GM18519 (cell line): ENCODE data around the gene BCL11A.

ENCODE experiments used
- ATAC-seq: cut with Tn5 transposase; IDR thresholded peaks from one replicate; pipeline ENCODE4 v1.9.1; 2021; ENCODE audit warnings: mild to moderate bottlenecking, moderate library complexity; ENCODE audit not compliant: unreplicated experiment, low FRiP score

The BCL11A gene

DNA sequence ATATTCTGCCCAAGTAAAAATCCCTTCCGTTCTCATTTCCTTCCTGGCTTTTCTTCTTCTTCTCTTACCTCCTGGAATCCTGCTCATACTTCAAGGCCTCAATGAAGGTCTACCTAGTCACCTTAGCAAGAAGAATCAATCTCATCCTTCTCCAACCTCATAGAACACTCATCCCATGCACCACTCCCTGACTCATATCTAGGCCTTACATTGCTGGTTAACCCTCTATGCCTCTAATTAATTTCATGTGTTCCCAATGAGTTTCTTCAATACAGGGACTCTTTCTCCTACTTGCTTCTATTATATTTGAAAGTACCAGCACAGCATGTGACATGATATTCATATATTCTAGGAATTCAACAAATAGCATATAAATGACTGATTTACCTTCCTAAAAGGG is 63.0 kb downstream of the BCL11A start:
- ATAC-seq, result no peak

DNA sequence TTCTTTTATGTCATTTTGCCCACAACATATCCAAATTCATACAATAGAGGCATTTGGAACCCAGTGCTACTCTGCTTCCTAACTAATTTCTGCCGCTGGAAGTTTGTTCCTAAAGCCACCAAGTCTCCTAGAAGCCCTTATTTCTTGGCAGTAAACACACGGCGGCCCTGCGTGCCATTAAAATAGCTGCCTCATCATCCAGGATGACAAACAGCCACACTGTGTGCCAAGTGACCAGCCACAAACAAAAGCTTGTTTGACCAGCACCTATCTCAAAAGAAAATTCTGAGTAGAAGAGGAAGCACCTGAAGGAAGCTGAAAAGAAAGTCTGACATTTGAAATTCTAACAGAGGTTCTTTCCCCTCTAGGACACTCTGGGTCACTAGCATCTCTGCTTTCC is 64.2 kb downstream of the BCL11A start:
- no peak for ATAC-seq

DNA sequence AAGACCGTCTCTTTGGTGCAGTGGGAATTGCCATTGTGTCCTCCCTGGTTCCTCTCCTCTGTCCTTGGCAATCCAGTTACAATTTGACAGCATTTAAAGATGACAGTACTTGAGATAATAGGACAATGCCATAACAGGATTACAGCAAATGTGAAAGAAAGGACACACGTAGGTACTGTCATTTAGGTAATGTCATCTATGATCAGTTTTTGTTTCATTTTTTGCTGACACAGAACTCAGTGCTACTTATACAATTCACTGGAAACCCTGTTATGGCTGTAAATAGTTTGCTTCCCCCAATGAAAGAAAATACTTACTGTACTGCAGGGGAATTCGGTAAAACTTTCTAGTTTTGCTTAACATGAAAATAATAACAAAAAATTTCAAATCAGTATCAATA is 65.2 kb downstream of the BCL11A start:
- peak; percentile 64 for ATAC-seq

DNA sequence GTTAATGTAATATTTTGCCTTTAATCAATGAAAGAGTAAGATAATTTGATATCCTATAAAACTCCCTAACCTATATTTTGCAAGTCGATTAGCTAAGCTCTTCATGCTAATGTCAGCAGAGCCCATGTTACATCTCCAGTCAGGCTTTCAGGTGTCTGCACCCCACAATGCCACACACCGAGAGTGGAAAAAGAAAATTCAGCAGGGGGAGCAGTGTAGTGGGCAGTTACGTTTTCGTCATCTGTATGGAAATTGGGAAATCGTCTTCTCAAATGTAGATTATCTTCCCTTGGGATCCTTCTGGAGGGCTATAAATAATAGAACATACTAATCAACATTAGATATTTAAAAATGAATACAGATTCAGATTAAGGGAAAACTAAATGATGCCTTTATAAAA is 66.3 kb downstream of the BCL11A start:
- no peak for ATAC-seq

DNA sequence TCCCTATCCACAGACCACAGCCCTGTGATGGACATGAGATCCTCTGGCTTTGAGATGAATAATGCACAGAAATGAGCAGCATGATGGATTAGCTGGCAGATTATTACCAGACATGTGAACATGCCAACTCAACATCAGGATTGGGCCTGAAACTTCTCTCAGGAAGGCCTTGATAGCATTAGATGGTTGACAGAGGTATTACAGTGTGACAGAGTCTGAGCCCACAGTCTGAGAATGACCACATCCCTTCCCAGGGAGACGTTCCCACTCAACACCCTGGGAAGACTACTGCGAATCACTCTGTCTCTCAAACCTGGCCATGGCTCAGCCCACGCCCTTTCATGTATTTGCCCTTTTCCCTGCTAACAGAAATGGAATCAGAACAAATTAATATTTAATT is 66.9 kb downstream of the BCL11A start:
- no peak for ATAC-seq

DNA sequence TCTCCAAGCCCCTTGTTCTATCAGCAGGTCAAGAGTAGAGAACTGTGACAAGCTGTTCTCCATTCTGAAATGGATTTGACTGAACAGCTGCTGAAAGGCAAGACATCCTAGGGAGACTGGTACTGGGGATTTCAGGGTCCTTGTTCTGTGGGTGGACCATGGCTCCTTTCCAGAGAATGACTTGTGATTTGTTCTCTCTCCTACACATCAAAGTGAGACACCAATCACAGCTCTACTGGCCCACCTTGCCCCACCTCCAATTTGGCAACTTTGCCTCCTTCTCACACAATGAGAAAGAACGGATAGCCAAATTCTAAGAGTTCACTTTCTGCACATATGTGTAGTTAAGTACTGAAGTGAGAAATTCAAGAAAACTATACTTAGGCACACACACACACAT is 67.4 kb downstream of the BCL11A start:
- peak; percentile 35 for ATAC-seq

DNA sequence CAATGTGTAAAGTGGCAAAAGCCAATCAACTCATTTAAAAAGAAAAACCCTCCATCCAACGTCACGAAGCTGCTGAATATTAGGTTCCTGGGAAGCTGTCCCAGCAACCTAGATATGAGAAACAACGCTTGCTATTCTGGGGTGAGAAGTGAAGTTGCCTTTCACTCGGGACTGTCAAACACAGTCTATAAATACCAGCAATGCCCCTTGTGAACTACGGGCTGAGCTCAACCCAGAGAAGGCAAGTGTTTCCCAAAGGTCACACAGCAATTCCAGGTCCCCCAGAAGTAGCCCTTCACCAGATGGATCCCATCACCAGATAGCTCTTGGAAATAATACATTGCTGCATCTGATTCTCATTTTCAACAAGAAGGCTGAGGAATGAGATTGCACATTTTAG is 67.9 kb downstream of the BCL11A start:
- ATAC-seq, result no peak

DNA sequence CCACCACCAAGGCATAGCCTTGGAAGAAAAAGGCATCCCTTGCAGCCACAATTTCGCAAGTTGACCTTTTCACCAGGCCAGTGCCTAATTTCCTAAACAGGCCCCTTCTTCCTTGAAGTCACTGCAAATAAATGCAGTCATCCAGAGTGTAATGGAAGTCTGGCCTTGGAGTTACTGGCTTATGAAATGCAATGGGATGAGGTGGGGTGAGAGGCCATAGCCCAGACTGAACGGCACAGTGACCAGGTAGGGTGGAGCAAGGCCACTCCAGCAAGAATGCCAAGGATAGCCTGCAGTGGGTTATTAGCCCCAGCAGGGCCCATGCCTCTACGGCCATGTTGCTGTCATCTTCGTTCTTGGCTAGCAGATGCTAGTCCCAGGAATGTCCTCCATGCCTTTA is 68.4 kb downstream of the BCL11A start:
- ATAC-seq, result no peak

DNA sequence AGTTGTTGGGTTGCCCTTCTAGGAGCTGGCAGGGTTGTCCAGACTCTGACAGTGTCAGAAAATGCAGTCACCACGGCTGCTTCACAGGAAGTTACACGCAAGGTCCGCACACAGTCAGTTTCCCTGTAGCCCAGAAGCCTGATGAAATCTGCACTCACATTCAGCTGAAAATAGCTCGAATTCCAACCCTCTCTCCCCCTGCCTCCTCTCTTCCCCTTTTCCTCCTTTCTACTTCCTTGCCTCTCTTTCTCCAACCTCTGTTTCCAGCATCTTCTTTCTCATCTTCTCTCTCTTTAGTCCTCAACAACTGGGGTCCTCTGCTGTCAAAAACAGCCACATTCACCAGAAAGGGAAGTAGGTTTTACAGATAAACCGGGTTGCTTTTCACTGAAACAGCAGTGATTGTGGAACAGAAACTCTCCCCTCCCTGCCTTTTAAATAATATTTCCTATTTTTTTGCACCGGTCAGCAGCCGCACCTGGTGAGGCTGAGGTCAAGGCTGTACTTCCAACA is 69.3 kb downstream of the BCL11A start:
- ATAC-seq, result no peak

DNA sequence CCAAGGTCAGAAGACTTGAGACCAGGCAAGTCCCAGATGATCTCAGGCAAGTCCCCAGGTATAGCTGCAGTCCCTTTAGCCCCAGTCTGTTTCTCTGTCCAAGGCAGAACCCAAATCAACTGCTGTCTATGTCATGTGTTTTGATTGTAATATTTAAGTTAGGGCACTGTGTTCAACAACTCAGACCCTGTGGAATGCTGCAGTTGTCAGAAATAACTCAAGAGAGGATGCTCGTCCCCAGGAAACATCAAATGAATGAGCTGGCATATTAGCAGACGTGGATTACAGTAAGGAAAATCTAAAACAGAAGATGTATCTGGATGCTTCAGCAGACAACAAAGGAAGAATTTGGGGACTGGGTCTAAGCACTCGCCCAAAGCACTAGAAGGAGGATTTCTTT is 70.1 kb downstream of the BCL11A start:
- ATAC-seq, result no peak

DNA sequence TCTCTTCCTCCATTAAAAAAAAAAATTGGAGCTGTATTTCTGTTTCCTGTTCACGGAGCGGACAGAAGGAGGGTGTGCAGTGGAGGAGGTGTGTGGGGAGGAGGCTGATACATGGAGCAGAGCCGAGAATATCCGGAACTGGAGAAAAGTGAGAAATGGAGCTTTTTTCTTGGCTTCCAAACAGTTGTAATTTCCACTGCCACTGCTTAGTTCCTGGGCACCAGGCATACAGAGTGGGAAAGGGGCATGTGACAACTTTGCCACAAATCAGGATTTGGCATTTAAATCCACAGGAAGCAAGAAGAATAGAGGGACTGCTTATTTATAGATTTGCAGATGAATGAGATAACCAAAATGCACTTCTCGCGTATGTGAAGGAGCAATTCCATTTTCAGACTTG is 71.2 kb downstream of the BCL11A start:
- ATAC-seq, result no peak

DNA sequence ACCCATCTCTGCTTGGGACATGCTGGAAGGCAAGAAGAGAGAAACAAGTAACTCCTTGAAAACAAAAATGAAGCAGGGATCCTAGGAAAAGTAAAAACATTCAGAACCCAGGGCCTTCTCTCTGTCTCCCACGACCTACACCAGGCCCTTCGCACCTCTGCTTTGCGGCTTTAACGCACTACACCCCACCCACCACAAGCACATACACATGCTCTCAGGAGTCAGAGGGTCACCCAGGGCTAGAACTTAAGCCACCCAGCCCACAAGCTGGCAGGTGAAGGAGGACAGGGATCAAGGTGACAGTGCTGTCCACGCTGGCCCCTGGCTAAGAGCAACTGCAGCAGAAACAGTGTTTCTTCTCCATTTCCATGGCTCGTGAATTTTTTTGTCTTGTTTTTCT is 72.2 kb downstream of the BCL11A start:
- no peak for ATAC-seq

DNA sequence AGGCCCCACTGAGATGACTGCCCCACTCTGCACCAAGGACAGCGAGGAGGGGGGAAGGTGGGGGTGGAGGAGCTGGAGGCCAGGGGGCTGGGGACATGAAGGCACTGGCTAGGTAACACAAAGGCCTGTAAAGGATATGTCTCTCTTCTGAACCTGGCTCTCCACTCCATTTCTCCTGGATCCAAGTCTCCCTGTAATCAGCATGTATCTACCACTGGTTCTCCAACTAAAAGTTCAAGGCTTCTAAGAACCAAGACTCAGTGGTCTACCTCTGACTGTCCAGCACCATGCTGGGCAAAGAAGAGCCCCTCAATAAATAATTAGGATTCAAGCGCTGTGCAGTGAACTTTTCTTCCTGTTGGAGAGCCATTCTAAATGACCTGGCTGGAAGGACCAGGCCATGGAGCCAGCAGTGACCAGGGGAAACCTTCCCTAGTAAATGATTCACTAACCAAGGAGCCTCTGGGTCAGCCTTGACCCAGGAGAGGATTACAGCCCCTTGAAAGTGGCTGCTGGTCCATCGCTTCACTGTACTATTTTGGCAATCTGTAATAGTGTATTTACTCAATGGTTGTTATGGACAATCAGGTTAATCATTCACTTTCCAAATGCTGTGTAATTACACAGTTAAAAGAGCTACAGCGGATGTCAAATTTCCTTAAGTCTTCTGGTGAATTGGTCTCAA is 73.2 kb downstream of the BCL11A start:
- ATAC-seq, result no peak

DNA sequence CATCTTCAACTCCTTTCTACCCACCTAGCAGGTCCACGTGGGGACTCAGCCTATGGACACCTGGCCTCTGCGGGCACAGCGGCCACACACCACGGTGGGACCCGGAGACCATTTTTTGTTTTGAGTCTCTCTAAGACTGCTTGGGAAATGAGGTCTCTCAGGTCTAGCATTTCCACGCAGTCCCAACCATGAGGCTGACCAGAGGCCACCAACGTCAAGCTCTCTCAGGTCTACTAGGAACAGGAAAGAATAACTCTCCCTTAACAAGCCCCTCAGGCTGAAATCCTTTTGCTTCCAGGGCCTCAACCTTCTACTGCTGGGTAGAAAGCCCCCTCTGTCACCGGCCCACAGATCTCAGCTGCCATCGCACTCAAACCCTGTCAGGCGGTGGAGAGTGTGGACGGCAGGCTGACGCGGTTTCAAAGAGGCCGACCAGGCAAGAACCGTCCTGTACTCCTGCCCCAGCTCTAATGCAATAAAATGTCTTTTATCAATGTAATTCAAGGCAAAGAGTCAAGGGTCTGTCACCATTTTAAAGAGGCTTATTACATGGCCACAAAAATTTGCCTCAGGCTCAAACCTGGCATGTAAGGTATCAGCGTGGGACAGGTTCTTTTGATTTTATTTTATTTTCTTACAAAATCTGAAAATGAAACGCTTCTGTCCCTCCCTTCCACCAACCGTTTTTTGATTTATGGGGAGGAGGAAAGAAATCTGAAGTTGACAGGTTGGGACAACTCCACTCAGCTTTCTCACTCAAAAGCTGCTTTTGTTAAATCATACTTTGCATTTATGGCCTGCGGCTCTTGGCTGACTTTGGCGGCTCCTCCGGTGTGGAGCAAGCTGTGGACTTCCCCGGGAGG is 74.0 kb downstream of the BCL11A start:
- ATAC-seq, result no peak

DNA sequence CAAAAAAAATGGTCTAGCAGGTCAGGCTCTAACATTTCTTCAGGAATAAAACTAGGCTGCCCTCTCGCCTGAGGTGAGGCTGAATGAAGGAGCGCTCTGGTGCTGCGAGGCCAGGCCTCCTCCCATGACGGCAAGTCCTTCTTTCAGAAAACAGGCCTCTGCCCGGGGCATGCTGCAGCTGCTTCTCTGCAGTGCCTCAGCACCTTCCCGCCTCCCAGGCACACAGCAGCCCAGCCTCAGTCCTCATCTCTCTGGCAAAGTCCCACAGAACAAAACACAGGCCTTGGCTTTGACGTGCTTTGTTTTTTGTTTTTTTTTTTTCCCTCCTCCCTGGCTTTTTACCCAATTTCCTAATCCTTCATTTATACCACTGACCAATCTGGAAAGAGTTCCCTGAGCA is 74.8 kb downstream of the BCL11A start:
- no peak for ATAC-seq

DNA sequence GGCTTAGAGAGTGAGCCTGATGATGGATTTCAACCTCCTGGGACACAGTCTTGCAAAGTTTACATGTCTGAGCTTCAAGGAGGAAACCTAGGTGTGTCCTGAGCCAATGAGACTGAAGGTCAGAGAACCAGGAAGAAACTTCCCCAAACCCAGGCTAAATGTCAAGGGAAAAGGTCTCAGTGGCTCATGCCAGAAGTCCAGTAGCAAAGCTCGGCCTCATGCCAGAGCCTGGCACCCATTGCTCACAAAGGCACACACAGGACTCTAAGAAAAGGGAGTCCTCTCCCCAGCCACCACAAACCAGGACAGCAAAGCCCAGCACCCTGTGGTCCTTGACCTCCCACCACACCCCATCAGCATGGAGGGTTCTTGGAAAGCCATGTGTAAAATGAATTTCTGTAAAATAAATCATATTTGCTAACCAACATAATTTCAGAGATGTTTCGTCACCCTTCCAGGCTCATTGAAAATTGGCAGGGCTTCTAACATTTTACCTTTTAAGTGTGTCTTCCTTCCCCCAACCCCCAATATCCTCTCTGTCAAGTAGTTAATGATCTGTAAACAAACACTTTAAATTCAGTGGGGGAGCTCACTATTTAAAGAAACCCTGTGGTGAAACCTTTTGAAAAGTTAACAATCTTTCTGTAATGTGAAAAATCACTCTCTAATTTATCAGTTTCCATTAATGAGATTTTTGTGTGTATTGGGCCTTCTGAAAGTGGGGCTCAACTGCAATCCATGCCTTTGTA is 77.1 kb downstream of the BCL11A start:
- ATAC-seq, result no peak

DNA sequence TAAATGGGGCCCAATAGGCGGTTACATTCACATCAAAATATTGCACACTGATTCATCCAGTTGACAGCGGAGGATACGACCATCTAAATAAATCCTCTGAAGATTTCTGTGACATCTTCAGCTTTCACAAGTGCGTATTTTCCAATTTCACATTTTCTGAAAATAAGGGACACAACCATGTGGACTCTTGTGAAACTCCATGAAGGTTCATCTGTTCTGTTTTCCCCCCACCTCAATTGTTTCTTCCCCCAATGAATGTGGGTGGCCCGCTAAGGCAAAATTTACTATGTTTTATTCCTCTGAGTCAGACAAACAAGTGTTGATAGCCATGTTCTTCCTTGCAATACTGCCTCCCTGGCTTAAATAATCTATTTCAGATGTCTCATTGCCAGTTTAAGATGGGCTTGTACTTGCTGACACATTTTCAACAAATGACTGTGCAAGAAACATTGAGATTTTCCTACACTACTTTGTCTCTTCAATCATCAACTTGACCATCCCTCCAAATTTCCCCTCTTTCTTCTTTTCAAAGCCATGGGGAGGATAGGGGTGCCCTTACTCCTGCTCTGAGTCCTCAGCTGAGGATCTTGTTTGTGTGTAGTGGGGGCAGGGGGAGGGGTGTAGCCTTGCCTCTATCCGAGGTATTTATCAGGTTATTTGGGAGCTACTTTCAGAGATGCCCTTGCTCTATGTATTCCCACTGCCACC is 78.2 kb downstream of the BCL11A start:
- no peak for ATAC-seq

DNA sequence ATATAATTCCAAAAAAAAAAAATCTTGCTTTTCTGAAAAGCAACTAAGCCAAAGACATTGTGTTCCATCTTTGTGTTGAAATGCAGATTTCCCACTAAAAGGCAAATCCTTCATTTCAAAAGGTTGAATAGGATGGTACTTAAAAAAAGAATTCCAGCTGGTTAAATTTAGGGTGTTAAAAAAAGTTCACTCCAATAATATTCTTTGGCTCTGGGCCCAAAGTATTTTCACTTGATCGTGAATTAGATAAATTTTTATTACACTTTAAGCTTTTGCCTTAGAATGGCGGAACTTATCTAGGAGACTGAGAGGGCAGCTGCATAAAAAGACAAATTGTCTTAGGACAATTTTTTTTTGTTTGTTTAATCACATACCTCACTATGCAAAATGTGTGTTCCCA is 79.2 kb downstream of the BCL11A start:
- no peak for ATAC-seq

DNA sequence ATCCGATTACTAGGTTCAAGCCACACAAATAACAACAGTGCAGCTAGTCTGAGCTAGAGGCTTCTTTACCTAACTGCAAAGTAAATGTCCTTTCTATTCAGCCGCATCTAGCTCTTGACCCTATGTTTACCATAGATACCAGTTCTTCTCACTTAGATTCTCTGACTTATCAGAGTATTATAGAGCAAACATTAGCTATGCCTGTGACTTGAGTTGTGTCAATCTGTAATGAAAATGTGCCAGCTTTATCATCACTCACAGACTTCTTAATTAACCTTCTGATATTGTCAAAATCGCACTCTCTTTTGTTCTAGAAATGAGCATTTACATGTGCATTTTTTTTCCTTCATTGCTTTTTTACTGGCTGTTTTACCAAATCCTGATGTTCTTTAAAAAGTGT is 79.9 kb downstream of the BCL11A start:
- no peak for ATAC-seq

DNA sequence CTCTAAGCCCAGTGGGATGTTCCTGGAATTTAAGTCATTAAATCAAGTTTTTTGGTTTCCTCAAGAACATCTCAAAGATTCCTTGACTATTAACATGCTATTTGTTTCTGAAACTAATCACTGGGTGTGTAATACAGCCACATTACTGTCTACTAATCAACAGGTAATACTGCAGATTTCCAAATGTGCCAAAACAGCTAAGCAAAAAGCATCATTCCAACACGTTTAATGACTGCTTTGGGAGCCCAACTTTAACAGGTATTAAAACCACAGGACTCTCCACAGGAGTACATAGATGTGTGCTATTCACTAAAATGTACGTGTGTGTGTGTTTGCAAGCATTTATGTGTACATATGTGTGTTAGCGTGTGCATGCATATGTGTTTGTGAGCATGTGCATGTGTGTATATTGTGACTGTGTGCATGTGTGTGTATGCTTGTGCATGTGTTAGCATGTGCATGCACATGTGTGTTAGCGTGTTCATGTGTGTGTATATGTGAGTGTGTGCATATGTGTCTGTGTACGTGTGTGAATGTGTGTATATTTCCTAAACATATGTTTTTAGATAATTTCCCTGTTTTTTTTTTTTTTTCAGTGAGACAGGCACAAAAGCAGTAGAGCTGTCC is 80.7 kb downstream of the BCL11A start:
- ATAC-seq, result no peak
